NCI-H526 treated with DMSO at 0.1 percent for 48 hours (cell line): ENCODE measurements around the gene SYNE2.

ENCODE experiments used
- DNase-seq: peaks from one replicate; lab custom pipeline; 2025; lab: John Stamatoyannopoulos, UW

SYNE2 gene

GRCh38 chr14:64248689-64249088 is 395.9 kb downstream of the SYNE2 start:
- DNase-seq: no peak

GRCh38 chr14:64249363-64249762 is 396.6 kb downstream of the SYNE2 start:
- DNase-seq: no peak

- DNase-seq: no peak
Observed at GRCh38 chr14:64253672-64254071, 400.9 kb downstream of the SYNE2 start.

- DNase-seq: no peak
Observed at GRCh38 chr14:64255756-64256155, 403.0 kb downstream of the SYNE2 start.

- DNase-seq: no peak
Observed at GRCh38 chr14:64260418-64260817, 407.6 kb downstream of the SYNE2 start.

- DNase-seq: no peak
Observed at GRCh38 chr14:64265222-64265621, 412.4 kb downstream of the SYNE2 start.

- no peak for DNase-seq
Observed at GRCh38 chr14:64266239-64266638, 413.4 kb downstream of the SYNE2 start.

- DNase-seq: no peak
Observed at GRCh38 chr14:64272019-64272418, 419.2 kb downstream of the SYNE2 start.
